Activated T-helper 9 cell treated with anti-CD3 and anti-CD28 coated beads, Interleukin-2, amount 50 U/mL, for 16 hours (primary cell): ENCODE measurements around the gene ATG4D.
"Not testable (repeated sequence)": the region's sequence is repeated elsewhere in the genome, so short reads cannot be mapped to it uniquely, and the experiment has no call there.

Experiments
- DNase-seq: peaks from one replicate; pipeline ENCODE4 v3.0.0-alpha.2; 2020; ENCODE audit warnings: low read depth

The ATG4D gene

DNA sequence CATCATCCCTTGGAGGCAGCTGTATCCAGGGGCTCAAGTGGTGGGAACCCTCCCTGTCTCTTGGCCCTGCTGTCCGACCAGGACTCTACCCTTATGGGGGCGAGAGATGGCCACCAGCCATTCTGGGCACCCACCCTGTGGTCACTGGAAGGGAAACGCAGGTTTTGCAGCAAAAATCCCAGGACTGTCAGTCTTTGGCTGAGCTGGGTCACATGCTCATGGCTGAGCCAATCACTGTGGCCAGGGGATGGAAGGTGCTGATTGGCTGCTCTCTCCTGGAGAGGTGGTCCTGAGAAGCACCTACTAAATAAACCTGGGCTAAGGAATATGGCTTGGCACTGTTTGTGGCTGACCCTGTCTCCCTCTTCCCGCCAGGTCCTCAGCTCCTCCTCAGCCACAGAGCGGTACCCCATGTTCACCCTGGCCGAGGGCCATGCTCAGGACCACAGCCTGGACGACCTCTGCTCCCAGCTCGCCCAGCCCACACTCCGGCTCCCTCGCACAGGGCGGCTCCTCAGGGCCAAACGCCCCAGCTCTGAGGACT is 8.9 kb downstream of the ATG4D start:
- no peak for DNase-seq

DNA sequence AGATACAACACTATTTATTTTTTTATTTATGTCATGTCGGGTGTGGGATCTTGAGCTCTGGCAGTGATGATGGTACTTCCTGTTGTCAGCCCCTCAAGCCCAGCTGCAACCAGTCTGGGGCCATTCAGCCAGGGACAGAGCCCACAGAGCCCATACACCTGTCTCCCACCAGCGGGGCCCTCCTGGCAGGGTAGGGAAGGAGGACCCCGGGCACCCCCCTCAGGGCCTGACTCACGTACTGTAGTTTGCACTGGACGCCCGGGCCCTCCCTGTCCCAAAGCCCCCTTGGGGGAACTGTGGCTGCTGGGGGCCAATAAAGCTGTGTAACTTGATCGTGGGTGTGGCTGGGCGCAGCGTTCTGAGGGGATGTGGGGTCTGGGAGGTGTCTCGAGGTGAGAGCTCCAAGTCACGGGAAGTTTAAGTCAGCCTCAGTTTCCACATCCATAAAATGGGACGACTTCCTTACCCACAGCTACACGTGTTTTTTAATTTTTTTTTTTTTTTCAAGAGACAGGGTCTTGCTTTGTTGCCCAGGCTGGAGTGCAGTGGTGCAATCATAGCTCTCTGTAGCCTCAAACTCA is 9.5 kb downstream of the ATG4D start:
- DNase-seq: no peak

DNA sequence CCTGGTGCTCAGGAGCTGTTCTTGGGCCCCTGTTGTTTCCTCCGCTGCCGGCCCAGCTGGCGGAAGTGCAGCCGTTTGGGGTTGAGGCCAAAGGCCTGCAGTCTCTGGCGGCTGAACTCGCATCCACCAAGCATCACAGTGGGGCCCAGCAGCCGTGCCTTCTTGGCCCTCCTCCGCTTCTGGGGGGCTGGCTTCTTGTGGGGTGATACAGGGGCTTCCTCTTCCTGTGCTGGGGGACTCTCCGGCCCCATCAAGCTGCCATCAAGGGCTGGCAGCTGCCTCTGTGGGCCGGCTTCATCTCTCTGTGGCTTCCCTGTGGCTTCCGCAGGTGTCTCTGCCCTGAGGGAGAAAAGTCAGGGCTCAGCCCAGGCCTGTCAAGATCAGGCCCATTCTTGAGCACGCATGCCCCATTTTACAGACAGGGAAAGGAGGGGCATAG is 10.3 kb downstream of the ATG4D start:
- DNase-seq: no peak

DNA sequence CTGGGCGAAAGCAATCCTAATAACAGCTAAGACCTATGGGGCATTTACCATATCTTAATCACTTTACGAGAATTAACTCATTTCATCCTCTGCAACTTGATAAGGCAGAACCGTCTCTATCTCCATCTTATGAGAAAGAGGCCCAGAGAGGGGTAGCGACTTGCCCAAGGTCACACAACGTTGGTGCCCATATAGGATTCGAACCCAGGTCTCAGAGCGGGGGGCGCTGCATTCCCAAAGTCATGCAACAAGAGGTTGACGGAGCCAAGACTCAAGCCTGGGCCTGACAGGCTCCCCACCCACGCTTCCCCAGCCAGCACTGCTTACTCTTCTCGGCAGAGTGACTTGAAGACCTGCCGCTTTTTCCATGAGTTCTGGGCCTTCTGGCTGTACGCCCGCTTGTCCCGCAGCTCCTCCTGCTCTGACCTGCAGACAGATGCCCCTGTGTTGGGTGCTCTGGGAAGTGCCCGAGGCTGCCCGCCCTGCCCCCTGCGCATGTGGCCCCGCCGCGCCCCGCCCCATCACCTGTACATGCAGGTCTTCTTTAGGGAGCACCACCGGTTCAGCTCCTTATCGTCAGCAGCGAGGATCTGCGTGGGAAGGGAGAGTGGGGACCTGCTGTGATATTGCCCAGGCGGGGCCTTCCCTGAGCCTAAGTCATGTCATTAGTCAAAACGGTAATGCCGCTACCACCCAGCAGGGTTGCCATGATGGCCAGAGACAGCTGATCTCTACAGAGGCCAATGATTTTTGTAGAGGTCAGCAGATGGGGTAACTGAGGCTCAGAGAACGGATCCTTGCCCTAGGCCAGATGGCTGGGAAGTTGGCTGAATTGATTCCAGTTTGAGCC is 11.3 kb downstream of the ATG4D start:
- no peak for DNase-seq

DNA sequence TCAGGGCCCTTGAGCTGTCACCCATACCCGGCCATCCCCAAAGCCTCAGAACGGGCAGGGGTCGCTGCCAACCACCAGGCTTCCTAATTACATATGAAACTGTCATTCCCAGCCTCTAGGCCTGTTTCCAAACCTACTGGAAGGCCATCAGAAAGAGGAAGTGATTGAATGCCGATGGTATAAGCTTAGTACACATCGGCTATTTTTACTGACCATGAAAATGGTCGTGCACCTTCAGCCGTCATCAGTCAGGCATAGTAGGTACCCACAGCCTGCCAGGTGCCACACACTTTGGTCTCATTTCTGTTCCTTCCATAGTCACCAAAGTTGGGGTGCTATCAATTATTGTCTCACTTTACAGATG is 11.9 kb downstream of the ATG4D start:
- no peak for DNase-seq

DNA sequence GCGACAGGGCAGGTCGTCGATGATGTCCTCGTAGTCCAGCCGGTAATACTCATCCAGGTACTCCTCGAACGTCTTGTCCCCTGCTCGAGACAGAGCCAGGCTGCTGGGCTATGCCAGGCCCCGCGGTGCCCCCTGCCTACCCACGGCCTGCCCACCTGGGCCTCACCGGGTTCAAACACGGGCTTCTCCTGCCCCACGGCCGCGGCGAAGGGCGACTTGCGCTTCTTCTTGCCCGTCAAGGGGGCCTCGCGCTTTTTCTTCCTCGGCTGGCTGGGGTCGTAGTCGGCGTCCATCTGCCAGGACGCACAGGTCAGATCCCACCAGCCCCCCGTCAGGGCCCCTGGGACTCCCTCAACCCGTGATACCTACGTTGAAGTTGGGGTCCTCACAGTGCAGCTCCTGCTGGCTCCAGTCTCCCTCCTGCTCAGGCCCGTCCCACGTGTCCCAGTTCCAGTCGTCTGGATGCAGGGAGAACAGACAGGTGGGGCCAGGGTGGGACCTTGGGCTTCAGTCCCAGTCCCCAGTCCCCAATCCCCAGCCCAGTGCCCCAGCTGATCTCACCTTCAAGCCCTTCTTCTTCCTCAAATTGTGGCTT is 14.0 kb downstream of the ATG4D start:
- DNase-seq: no peak

DNA sequence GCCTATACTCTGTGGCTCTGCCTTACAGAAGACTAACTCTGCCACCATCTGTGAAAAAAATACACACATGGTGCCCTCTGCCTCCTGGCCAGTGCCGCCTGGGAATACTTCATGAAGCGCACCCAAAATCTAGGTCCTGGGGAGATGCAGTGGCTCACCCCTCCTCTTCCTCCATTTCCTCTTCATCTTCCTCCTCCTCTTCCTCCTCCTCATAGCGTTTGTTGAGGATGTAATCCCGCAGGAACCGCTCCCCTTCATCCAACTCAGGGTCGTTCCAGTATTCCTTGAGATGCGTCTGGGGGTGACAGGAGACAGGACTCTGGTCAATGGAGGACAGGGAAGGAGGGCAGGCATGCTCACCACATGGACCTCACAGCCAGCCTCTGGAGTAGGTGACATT is 16.4 kb downstream of the ATG4D start:
- no peak for DNase-seq

DNA sequence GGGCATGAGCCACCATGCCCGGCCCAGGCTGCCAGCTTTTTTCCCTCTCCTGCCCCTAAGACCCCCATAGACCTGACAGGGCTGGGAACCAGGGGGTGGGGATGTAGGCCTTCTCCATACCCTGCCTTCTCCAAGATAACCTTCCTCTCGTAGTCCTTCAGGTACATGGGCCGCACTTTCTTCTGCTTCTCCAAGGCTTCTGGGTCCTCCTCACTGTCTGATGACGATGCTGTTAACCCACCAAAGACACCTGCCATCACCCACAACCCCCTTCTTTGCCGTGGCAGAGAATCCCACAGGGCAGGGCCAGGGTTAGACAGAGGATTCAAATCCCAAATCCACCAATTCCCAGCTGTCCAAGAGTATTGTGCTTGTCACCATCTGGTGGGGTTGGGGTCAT is 18.9 kb downstream of the ATG4D start:
- DNase-seq: no peak

DNA sequence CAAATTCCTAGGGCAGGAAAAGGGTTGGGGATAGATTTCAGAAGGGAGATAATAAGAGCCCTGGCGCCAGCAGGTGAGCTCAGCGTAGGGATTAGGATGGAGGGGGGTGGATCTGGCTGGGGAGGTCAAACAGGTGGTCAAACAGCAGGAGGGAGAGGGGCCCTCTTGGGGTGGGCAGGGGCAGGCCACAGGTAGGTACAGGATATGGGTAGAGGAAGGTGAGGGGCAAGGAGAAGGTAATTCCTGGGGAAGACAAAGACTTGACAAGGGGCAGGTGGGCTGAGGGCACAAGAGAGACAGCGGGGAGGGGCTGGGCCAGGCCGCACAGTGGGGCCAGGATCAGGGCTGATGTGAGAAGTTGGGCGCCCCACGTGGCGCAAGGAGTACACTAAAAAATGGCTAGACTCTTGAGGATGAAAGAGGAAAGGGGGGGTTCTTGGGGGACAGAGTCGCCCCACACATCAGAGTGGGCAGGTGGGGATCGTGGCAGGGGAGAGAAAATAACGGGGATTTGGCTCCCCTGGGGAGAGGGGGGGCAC is 21.4 kb downstream of the ATG4D start:
- peak; percentile 44 for DNase-seq

DNA sequence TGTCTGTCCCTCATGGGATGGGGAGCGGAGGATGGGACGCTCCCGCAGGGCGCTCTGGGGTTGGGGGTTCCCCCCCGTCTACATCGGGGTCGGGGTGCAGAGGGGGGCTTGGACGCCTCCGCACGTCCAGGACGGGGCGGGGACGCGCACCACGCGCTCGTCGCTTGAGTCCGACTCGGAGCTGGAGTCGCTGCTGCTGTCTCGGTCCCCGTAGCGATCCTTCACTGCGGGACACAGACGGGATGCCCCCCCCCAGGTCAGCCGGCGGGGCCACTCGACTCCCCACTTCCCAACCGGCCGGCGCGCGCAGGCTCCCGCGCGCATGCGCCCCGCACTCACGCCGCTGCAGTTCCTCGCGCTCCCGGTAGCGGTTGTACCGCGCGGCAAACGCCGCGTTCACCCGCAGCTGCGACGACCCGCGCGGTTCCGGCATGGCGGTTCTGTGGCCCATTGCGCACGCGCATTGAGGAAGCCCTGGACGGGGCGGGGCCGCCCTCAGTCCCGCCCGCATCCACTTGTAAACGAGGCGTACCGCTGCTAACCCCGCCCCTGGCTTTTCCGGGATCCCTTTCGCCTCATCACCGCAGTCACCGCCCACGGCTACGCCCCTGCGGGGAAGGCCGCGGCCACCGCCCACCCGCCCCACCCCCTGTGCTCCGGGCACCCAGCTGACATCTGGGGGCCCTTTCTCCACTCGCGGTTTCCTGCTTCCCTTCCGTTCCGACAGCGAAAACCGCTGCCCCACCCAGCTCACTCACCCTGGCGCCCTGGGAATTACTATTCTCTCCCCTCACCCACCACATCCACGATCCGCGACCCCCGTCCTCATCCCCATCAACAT is 22.1 kb downstream of the ATG4D start, which contains the start of gene KRI1:
Gene KRI1 (minus strand): TSS at position 444 of the 841 bp plus-strand sequence. CDS start 11 bp downstream, at position 433.
- peak; percentile 97 for DNase-seq

DNA sequence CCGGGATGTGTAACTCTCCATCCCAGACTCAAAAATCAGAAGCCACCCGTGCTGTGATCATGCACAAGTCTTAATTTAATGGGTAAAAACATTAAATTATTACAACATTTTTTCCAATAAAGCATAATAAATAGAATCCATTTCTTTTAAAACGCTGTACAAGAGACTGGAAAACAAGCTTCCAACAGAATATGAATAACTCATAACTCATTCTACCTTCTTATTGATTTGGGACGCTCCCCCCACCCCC is 22.6 kb downstream of the ATG4D start:
- no peak for DNase-seq

DNA sequence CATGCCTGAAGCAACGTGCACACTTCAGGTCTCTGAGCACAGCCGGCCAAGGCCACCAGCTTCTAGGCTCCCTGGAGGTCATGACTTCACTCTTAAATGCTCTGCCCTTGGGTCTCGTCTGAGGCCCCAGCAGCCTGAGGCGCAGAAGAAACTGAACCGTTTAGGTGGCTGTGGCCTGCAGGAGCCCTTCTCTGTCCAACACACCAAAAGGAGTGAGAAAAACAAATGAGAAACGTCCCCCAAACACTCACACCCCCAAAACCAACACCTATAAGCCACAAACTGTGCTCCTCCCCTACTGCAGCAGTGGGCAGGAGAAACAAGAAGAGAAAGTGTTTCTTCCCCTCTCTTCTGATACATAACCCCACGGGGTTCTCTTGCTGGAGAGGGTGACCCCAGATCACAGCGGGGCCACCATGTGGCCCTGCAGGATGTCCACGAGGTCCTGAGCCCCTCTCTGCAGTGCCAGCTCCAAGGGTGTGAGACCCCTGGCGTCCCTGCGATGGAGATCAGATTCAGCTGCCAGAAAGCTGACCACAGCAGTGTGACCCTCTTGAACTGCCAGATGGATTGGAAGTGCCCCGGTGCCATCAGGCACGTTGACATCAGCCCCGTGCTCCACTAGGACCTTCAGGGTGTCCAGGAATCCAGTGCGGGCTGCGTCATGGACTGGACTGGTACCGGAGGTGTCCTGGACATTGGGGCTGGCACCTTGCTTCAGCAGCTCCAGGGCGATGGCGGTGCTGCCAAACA is 23.1 kb downstream of the ATG4D start:
- no peak for DNase-seq

DNA sequence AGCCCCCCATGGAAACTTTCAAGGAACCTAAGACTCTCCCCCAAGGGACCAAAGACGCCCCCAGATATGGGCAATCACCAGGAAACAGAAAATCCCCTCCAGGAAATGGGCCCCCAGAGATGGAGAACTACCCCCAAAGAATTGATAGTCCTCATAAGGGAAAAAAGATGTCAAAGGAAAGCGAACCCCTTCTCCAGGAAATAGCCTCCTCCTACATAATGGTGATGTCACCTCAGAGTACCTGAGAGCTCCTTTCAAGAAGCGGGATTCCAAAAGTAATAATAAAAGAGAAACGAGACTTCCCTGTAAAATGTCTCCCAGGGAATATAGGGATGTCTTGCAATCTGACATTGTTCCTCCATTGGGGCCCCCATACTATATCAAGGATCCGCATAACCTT is 24.0 kb downstream of the ATG4D start:
- no peak for DNase-seq

DNA sequence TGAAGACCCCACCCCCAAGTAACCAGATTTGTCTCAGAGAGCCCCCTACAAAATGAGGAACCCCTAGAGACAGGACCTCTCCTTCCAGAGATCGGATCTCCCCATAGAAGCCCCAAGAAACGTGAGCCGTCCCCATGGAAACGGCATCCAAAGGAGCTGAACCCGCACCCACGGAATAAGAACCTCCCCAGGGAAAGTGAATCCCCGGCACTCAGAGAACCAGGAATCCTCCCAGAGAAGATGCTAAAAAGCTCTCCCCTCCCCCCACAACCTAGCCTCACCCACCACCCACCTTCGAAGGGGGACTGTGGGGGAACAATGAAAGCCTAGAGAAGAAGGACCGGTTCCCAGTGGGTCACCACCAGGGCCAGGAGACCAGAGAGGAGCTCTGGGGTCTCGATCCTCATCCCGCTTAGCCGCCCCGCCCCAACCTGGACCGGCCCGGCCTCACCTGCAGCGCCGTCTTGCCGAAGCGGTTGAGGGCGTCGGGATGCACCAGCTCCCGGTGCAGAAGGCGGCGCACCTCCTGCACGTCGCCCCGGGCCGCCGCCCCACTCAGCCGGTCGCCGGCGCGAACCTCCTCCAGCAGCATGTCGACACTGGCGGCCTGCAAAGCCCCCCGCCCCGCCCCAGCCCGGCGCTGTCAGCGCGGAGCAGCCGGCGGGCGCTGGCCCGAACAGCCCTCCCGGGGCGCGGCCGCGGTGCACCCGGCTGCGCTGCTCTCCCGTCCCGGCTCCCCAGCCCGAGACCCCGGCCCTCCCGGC is 24.5 kb downstream of the ATG4D start:
- DNase-seq: peak; percentile 41

DNA sequence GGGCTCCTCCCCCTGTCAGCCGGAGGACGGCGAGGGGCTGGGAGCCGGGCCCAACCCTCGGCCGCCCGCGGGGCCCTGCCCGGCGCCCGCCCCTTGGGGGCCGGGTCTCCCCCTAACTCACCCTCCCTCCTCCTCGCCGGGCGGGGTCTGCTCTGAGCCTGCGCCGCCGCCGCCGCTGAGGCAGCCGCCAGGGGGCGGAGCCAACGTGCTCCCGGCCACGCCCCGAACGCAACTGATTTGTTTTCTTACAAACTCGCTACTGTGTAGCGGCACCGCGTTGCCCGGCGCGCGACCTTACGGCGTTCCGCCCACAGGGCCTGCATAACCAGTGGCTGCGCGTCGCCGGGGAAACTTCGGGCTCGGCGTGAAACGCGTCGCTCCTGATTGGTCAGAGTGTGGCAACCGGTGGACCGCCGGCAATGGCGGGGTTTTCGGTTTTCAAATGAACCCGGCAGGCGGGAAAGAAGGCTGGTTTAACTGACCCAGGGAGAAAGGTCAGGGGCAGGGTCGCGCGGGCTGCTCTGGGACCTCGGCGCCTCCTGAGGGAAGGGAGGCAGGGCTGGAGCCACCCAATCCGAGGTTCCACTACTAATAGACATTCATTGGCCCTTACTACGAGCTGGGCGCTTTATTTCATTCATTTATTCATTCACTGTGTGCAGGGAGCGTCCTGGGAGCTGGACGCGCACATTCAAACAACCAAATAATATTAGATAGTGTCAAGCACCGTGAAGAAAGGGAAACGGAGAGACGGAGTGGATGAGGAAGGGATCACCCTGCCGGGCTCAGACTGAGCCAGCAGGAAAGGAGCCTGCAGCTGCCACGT is 25.3 kb downstream of the ATG4D start, which contains the start of gene CDKN2D:
Gene CDKN2D (minus strand): TSS at position 154 of the 826 bp plus-strand sequence. CDS start 326 bp downstream, outside the sequence.
- peak; percentile 100 for DNase-seq

DNA sequence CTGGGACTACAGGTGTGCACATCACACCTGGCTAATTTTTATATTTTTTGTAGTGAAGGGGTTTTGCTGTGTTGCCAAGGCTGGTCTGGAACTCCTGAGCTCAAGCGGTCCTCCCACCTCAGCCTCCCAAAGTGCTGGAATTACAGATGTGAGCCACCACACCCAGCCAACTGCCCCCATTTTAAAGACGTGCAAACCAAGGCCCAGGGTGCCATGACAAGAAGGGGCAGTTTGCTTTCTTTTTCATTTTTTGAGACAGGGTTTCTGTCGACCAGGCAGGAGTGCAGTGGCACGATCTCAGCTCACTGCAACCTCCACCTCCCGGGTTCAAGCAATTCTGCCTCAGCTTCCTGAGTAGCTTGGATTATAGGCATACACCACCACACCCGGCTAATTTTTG is 30.1 kb downstream of the ATG4D start:
- not testable (repeated sequence) for DNase-seq

DNA sequence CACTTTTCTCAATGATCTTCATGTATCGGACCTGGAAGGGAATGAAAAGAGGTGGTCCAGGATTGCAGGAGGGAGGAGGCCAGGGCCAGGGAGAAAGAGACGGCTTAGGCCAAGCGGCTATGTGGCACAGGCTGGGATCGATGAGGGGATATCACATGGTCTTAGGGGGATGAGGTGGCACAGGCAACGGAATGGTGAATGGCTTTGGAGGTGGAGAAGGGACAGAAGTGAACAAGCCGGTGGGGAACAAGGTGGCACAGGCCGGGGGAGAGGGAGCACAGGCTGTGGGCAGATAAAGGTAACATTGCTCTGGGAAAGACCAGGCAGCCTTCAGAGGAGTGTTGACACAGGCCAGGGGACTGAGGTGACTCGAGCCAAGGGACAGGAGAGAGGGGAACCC is 30.8 kb downstream of the ATG4D start:
- DNase-seq: no peak

DNA sequence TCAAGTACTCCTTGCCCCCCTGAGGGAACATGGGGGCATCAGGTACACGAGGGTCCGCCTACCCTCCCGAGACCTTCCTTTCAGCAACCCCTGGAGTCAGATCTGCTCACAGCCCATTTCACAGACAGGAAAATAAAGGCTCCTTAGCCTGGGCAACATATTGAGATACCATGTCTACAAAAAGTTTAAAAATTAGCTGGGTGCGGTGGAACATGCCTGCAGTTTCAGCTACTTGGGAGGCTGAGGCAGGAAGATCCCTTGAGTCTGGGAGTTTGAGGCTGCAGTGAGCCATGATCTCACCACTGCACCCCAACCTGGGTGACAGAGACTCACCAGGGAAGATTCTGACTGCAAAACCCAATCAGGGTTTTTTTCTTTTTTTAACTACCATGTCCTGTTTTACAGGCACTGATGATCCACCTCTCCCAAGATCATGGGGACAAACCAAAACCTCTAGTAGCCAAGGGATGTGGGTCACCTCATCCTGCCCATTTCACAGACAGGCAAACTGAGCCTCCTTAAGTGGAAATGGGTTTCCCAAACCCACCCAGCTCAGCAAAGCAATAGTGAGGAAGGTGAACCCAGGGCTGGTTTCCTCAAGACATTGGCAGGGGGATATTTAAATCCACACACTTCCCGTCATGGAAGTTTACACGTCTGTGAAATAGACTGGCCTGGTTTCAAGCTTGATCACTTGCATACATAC is 31.5 kb downstream of the ATG4D start:
- DNase-seq: no peak

DNA sequence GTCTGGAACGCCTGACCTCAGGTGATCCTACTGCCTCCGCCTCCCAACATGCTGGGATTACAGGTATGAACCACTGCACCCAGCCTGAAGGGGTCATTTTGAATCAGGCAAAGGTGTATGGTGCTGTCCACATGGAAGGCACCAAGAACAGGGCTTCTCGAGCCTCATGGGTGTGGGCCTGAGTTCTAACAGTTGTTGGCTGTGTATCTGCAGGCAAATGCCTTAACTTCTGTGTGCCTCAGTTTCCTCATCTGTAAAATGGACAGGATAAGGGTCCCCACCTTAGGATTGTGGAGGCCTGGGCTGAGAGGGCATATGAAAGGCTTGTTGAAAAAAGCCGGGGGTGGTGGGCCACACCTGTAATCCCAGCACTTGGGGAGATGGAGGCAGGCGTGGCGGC is 34.2 kb downstream of the ATG4D start:
- no peak for DNase-seq
